ENCODE data around the gene RPRD1B.

RPRD1B gene

DNA sequence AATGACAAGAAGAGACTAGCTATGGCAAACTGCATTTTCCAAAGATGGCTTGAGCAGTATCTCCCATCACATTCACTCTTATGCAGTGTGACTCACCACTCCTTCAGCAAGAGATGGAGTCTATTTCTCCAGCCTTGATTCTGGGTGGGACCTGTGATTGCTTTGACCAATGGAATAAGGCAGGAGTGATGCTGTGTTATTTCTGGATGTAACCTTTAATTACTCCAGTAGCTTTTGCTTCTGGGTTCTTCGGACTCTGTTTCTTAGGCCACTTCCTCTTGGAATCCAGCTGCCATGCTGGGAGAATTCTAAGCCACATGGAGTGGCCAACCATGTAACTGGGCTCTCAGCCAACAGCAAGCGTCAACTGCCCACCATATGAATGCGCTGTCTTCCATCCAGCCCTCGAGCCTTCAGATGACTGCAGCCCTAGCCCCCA lies 80.8 kb downstream of the RPRD1B start:
- FAIRE-seq (no peak), DNase-seq (ENCODE audit: extremely low spot score, insufficient read length, low read depth) (no peak)

- FAIRE-seq (no peak), DNase-seq (ENCODE audit: extremely low spot score, insufficient read length, low read depth) (no peak)
These were observed 81.7 kb downstream of the RPRD1B start for GRCh38 chr20:38115205-38115604.

DNA sequence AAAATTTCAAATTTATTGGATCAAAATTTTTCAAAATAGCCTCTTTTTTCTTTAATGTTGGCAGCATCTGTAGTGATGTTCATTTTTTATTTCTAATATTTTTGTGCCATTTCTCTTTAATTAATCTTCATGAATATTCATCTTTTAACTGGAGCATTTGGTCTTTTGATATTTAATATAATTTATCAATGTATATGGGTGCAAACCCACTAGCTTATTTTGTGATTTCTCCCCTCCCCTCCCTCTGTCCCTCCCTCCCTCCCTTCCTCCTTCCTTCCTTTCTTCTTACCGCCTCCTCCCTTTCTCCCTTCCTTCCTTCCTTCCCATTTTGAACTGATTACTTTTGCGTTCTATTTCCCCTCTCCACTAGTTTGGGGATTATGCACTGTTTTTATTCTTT lies 82.3 kb downstream of the RPRD1B start:
- no peak for FAIRE-seq
- DNase-seq (ENCODE audit: extremely low spot score, insufficient read length, low read depth) = no peak

DNA sequence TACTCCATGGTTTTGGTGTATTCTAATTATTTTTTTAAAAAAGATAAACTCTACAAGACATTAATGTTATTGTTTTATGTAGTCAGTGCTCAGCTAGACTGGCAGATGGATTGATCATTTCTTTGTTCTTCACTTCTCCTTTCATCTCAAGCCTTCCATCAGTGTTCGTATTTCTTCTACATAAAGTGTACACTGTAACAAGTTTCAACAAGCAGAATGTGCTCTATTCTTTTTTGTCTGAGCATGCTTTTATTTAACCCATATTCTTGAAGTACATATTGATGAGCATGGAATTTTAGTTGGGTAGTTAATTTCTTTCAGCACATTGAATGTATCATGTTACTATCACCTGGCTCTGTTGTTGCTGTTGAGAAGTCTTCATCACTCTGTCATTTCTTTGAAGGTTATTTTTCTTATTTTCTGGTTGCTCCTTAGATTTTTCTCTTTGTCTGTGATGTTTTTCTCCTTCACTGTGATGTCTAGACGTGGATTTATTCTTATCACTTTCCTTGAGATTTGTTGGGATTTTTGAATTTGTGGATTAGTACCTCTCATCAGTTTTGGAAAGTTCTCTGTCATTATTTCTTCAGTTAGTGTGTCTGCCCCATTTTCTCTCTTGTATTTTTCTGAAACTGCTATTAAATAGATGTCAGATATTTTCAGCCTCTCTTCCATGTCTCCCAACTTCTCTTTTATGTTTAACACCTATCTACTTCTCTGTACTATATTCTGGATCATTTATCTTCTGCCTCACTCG lies 83.0 kb downstream of the RPRD1B start:
- no peak for FAIRE-seq
- no peak for DNase-seq (ENCODE audit: extremely low spot score, insufficient read length, low read depth)

- DNase-seq (ENCODE audit: extremely low spot score, insufficient read length, low read depth) = no peak
- no peak for FAIRE-seq
These were observed 83.7 kb downstream of the RPRD1B start for GRCh38 chr20:38117205-38117604.

DNA sequence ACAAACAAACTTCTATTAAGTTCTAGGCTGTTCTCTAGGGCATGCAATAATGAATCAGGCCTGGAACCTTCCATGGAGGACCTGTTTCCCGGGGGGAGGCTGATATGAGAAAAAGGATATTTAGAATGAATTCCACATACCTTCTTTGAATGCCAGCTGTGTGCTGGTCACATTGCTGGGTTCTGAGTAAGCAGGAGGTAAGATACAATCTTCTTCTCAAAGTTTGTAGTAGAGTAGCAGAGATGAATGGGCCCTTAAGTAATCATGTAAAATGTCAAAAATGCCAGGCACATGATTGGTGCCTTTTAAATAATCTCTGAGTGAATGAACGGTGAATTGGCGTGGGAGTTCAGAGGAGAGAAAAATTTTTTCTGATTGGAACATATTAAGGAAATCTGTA lies 84.1 kb downstream of the RPRD1B start:
- no peak for FAIRE-seq
- DNase-seq (ENCODE audit: extremely low spot score, insufficient read length, low read depth) = no peak

- no peak for FAIRE-seq
These were observed 85.9 kb downstream of the RPRD1B start for GRCh38 chr20:38119446-38119845.

GRCh38 chr20:38120625-38120988 lies 87.1 kb downstream of the RPRD1B start:
- FAIRE-seq (no peak), DNase-seq (ENCODE audit: extremely low spot score, insufficient read length, low read depth) (no peak)

More at GRCh38 chr20:38119446-38119845, 85.9 kb downstream of the RPRD1B start:
- no peak for DNase-seq (ENCODE audit: extremely low spot score, insufficient read length, low read depth)

DNA sequence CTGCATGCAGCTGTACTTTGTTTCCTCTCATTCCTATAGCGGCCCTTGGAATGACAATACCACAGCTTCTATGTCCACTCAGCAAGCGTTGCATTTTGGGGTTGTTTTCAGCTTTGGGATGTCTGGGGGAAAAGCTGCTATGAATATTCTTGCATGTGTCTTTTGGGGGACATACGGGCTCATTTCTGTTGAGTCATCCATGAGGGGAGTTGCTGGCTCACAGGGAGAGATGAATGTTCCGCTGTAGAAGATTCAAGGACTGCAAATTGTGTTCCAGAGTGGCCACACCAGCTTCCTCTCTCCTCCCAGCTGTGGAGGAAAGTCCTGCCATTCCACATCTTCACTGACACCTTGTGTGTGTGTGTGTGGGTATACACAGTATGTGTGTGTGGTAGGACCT lies 88.2 kb downstream of the RPRD1B start:
- no peak for DNase-seq (ENCODE audit: extremely low spot score, insufficient read length, low read depth)
- FAIRE-seq = no peak

- DNase-seq (ENCODE audit: extremely low spot score, insufficient read length, low read depth) (no peak), FAIRE-seq (no peak)
These were observed 89.6 kb downstream of the RPRD1B start for GRCh38 chr20:38123021-38123587.

DNA sequence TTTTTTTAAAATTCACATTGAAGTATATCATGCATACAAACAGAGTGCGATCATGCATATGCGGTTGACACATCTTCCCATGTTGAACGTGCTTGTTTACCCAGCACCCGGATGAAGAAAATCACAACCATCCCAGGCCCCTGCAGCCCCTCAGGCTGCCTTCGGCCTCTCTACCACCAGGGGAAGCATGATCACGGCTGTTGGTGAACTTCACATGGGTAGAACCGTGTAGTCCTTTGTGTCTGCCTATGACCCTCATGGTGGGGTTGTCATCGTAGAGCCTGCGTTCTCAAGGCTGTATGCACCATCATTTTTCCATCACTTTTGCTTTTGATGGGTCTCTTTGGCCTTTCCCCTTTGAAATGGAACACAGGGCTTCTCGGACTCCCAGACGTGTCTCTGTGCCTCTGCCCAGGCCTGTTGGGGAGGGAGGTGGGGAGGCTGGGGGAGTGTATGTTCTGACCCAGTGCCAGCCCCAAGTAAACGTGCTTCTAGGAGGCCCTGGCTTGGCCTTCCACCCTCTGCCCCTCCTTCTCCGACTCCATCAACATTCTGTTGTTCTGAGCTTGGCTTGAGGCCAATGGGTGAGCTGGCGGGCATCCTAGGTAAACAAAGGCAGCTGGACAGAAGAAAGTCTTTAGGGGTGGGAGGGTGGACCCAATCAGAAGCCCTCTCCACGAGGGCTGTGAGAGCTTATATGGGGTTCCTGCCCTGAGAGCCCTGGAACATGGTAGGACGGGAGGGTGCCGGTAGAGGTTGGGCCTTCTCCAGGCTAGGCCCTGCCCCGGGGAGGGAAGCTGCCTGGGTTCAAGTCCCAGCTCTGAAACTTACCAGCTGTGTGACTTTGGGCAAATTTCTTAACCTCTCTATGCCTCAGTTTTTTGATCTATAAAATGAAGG lies 91.9 kb downstream of the RPRD1B start:
- DNase-seq (ENCODE audit: extremely low spot score, insufficient read length, low read depth) = no peak
- no peak for FAIRE-seq

- FAIRE-seq = no peak
These were observed 92.8 kb downstream of the RPRD1B start for GRCh38 chr20:38126146-38126921.

DNA sequence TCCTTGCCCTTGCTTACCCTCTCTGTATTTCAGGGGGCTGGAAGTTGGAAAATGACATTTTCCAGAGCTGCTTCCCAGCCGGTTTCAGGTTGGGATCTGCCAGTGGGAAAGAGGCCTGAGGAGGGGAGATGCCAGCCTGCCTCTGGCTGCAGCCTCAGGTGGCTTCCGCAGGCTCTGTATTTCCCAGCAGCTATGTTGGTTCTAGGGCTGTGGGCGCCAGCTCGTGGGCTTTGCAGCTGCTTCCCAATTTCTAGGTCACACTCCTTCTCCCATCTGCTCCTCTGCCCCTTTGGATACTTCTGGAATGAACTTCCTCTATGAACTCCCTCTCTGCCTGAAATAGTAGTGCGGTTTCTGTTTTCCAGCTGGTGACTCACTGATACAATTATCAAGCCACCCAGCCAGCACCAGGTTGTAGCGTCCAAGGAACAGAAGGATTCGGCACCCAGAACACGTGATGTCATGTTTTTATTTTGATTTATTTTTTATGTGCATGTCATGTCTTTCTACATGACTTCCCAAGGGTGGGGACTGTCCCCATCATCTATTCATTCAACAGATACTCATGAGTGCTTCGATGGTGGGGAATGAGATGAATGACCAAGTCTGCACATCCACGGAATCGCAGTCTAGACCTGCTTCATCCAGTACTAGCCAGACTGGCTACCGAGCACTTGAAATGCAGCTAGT lies 93.5 kb downstream of the RPRD1B start:
- FAIRE-seq = no peak

More at GRCh38 chr20:38126146-38126921, 92.8 kb downstream of the RPRD1B start:
- no peak for DNase-seq (ENCODE audit: extremely low spot score, insufficient read length, low read depth)

DNA sequence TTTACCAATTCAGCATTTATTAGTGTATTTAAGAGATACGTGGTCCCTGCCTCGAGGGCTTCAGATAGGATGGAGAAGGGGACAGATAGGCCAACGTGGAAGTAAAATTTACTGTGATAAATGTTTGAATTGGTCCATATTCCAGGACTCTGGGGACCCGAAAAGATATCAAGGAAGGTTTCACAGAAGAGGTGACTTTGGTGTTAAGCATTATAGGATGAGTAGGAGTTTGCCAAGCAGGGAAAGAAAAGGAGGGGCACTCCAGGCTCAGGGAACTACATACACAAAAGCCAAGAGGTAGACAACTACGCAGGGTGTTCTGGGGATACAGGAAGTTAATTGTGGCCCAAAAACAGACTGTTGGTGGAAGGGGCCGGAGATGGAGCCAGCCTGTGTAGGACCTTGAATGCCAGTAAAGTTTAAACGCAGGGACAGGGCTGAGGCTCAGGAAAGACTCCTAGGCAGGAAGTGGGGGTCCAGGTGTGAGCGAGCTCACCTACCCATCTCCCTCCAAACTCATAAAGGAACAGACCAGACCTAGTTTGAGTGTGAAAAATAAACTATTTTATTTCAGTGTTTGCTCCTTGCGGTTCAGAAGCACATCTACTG lies 94.5 kb downstream of the RPRD1B start:
- DNase-seq (ENCODE audit: extremely low spot score, insufficient read length, low read depth) (no peak), FAIRE-seq (no peak)

More for the DNA sequence above, 93.5 kb downstream of the RPRD1B start:
- DNase-seq (ENCODE audit: extremely low spot score, insufficient read length, low read depth) = no peak

GRCh38 chr20:38128691-38129090 lies 95.1 kb downstream of the RPRD1B start:
- no peak for DNase-seq (ENCODE audit: extremely low spot score, insufficient read length, low read depth)
- FAIRE-seq = no peak

DNA sequence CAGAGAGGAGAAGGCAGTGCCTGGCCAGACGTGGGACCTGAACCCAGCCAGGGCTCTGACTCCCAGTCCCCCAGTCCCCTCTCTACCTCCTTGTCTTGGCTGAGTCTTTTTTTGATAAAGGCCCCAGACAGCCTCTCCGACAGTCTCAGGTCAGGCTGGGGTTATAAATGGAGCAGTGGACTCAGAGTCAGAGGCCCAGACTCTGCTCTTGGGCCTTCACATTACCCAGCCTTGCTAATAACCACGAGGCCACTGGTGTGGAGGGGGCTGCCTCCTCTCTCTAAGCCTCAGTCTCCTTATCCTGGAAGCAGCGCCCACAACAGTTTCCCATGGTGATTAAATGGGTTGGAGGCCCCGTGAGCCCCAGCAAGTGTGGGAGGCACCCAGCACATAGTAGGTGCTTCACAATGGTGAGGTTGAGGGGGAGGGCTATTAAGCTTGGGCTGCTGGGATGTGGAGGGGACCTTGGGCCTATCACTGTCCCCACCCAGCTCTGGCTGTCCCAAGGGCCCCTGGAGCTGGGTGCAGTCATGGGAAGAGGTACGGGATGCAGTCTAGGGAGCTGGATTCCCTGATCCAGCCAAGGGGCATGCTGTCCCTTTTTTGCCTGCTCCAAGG lies 95.8 kb downstream of the RPRD1B start:
- DNase-seq (ENCODE audit: extremely low spot score, insufficient read length, low read depth) (no peak), FAIRE-seq (no peak)

GRCh38 chr20:38129893-38130609 lies 96.5 kb downstream of the RPRD1B start:
- no peak for FAIRE-seq
- no peak for DNase-seq (ENCODE audit: extremely low spot score, insufficient read length, low read depth)
